Mesenchymal stem cell (in vitro differentiated cells and primary cell): ENCODE results near the gene LRRC45.

Experiments used
- DNase-seq: peaks from one replicate; pipeline ENCODE4 v3.0.0-alpha.2; 2013
- H2AFZ ChIP-seq: one replicate; pipeline ENCODE4 v1.6.1; 2013; ENCODE audit warnings: low read depth, mild to moderate bottlenecking, control low read depth, inconsistent platforms, low read length, moderate library complexity
- H2AK5ac ChIP-seq: 2 replicates; pipeline ENCODE4 v1.6.1; 2013; ENCODE audit warnings: low read length, moderate library complexity, mild to moderate bottlenecking, inconsistent platforms; ENCODE audit not compliant: severe bottlenecking
- H2BK120ac ChIP-seq: one replicate; pipeline ENCODE4 v1.6.1; 2013; ENCODE audit warnings: low read depth, mild to moderate bottlenecking, inconsistent platforms, low read length, moderate library complexity
- H2BK12ac ChIP-seq, 2 experiments: one replicate each; pipeline ENCODE4 v1.6.1; 2013; ENCODE audit warnings: inconsistent platforms in 2 of 2, low read length in 2 of 2, mild to moderate bottlenecking in 2 of 2, moderate library complexity in 2 of 2, control low read depth in 1 of 2
- H2BK15ac ChIP-seq: one replicate; pipeline ENCODE4 v1.6.1; 2013; ENCODE audit warnings: mild to moderate bottlenecking, low read depth, inconsistent platforms; ENCODE audit not compliant: poor library complexity, severe bottlenecking
- H2BK5ac ChIP-seq: 2 replicates; pipeline ENCODE4 v1.6.1; 2013; ENCODE audit warnings: low read depth, mild to moderate bottlenecking, low read length, control low read depth, inconsistent platforms; ENCODE audit not compliant: poor library complexity, severe bottlenecking
- H3K14ac ChIP-seq, 2 experiments: one replicate each; pipeline ENCODE4 v1.6.1; 2013; ENCODE audit warnings: inconsistent platforms in 2 of 2, low read length in 2 of 2, control low read depth in 1 of 2, mild to moderate bottlenecking in 1 of 2, moderate library complexity in 1 of 2
- H3K18ac ChIP-seq, 2 experiments: one replicate each; pipeline ENCODE4 v1.6.1; 2013; ENCODE audit warnings: inconsistent platforms in 2 of 2, low read length in 2 of 2, control low read depth in 1 of 2, low read depth in 1 of 2, mild to moderate bottlenecking in 1 of 2
- H3K23ac ChIP-seq, 2 experiments: one replicate each; pipeline ENCODE4 v1.6.1; 2013; ENCODE audit warnings: inconsistent platforms in 2 of 2, low read length in 2 of 2, mild to moderate bottlenecking in 2 of 2, moderate library complexity in 2 of 2, control low read depth in 1 of 2
- H3K27ac ChIP-seq: 2 replicates; pipeline ENCODE4 v1.5.1; 2013; ENCODE audit warnings: mild to moderate bottlenecking, moderate library complexity, low read length, control low read depth, inconsistent platforms; ENCODE audit not compliant: poor library complexity, severe bottlenecking
- H3K27me3 ChIP-seq, 2 experiments: 2 replicates each; pipeline versions ENCODE4 v1.6.1 to v1.7.0; 2013; ENCODE audit warnings: low read length in 2 of 2, mild to moderate bottlenecking in 2 of 2, moderate library complexity in 2 of 2, control low read depth in 1 of 2, inconsistent platforms in 1 of 2; ENCODE audit not compliant: control insufficient read depth in 1 of 2, insufficient read depth in 1 of 2
- H3K36me3 ChIP-seq, 2 experiments: 2 replicates each; pipeline versions ENCODE4 v1.6.1 to v1.7.0; 2013; ENCODE audit warnings: low read length in 2 of 2, control low read depth in 1 of 2, inconsistent platforms in 1 of 2, low read depth in 1 of 2, mild to moderate bottlenecking in 1 of 2; ENCODE audit not compliant: insufficient read depth in 2 of 2, control insufficient read depth in 1 of 2
- H3K4ac ChIP-seq, 2 experiments: one replicate each; pipeline ENCODE4 v1.6.1; 2013; ENCODE audit warnings: inconsistent platforms in 2 of 2, low read length in 2 of 2, mild to moderate bottlenecking in 2 of 2, moderate library complexity in 2 of 2, control low read depth in 1 of 2, low read depth in 1 of 2
- H3K4me1 ChIP-seq: 2 replicates; pipeline ENCODE4 v1.6.1; 2013; ENCODE audit warnings: low read depth, low read length, control low read depth; ENCODE audit not compliant: control insufficient read depth, insufficient read depth
- H3K4me2 ChIP-seq: 2 replicates; pipeline ENCODE4 v1.6.1; 2013; ENCODE audit warnings: low read length, mild to moderate bottlenecking, inconsistent platforms; ENCODE audit not compliant: poor library complexity, severe bottlenecking
- H3K4me3 ChIP-seq, 2 experiments: 2 replicates each; pipeline versions ENCODE4 v1.5.1 to v1.7.0; 2013; ENCODE audit warnings: low read length in 2 of 2, mild to moderate bottlenecking in 2 of 2, control low read depth in 1 of 2, low read depth in 1 of 2; ENCODE audit not compliant: insufficient read depth in 1 of 2
- H3K79me1 ChIP-seq: replicated peaks from 2 replicates; pipeline ENCODE4 v1.6.1; 2013; ENCODE audit warnings: mild to moderate bottlenecking, control low read depth, low read length, inconsistent platforms; ENCODE audit not compliant: poor library complexity, severe bottlenecking
- H3K9ac ChIP-seq: 2 replicates; pipeline ENCODE4 v1.7.0; 2013; ENCODE audit warnings: mild to moderate bottlenecking, low read length, moderate library complexity
- H3K9me3 ChIP-seq: 2 replicates; pipeline ENCODE4 v1.7.0; 2013; ENCODE audit warnings: mild to moderate bottlenecking, low read length; ENCODE audit not compliant: control insufficient read depth
- H4K8ac ChIP-seq: one replicate; pipeline ENCODE4 v1.6.1; 2013; ENCODE audit warnings: inconsistent platforms, mild to moderate bottlenecking, low read length, moderate library complexity
- H4K91ac ChIP-seq: one replicate; pipeline ENCODE4 v1.6.1; 2013; ENCODE audit warnings: mild to moderate bottlenecking, low read length, inconsistent platforms
- WGBS: methylation state at CpG from one replicate; pipeline ENCODE4 v1.1.7; 2013; ENCODE audit warnings: mixed read lengths; 5-methylcytosine and 5-hydroxymethylcytosine counted together

Gene LRRC45

GRCh38 chr17:82065638-82066303 is 42.7 kb downstream of the LRRC45 start, which contains the start of gene DUS1L:
TSS of gene DUS1L (minus strand) at chr17:82065804. CDS start at chr17:82065059, 745 bp downstream.
- no peak within 1 kb of the TSS for H3K27ac ChIP-seq
- peak within 1 kb of the TSS in 1 of 2 experiments; percentile 65 for H3K23ac ChIP-seq
- DNase-seq, result peak; percentile 41
- WGBS, result 14% methylated on average over 77 of the region's 88 CpGs
- peak within 1 kb of the TSS in 1 of 2 experiments; percentile 79 for H3K14ac ChIP-seq
- H3K4me3 ChIP-seq, result peak within 1 kb of the TSS; percentile 81 to 89
- H3K4ac ChIP-seq, result peak within 1 kb of the TSS; percentile 86 to 92
- peak within 1 kb of the TSS; percentile 88 to 95 for H3K18ac ChIP-seq
- peaks cover 24% of the 10 kb centered on the region for H3K4me1 ChIP-seq
- peak within 1 kb of the TSS; percentile 100 for H4K8ac ChIP-seq
- H3K36me3 ChIP-seq, result peaks cover 27 to 37% of the 10 kb centered on the region in 2 experiments
- peak within 1 kb of the TSS; percentile 100 for H2AFZ ChIP-seq
- H3K9ac ChIP-seq, result peak within 1 kb of the TSS; percentile 92
- peak within 1 kb of the TSS; percentile 90 for H4K91ac ChIP-seq
- peak within 1 kb of the TSS; percentile 54 for H2BK120ac ChIP-seq
- H3K9me3 ChIP-seq, result no peaks in the 10 kb centered on the region
- peaks cover 13% of the 10 kb centered on the region for H3K79me1 ChIP-seq
- peak within 1 kb of the TSS; percentile 96 for H3K4me2 ChIP-seq
- no peaks in the 10 kb centered on the region for H3K27me3 ChIP-seq
- no peak within 1 kb of the TSS for H2BK5ac ChIP-seq
- no peak within 1 kb of the TSS for H2AK5ac ChIP-seq
- H2BK15ac ChIP-seq, result no peak within 1 kb of the TSS
- peak within 1 kb of the TSS in 1 of 2 experiments; percentile 38 for H2BK12ac ChIP-seq

DNA sequence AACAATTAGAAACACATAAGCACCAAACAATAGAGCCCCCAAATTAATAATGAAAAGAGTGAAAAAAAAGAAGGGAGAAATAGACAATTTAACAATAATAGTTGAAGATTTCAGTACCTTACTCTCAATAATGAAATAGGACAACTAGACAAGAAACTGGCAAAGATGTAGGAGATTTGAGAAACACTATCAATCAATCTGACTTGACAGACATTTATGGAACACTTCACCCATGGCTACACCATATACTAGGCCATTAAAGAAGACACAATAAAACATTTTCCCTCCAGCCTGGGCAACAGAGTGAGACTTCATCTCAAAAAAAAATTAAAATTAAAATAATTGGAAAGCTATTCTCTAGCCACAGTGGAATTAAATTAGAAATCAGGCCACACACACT is 47.5 kb downstream of the LRRC45 start:
- H2AK5ac ChIP-seq, result no peak overlapping the region
- H3K4me3 ChIP-seq, result no peak overlapping the region
- no peak overlapping the region for H3K4me2 ChIP-seq
- no peak for DNase-seq
- H3K9ac ChIP-seq, result no peak overlapping the region
- no peak overlapping the region for H2BK12ac ChIP-seq
- no peak overlapping the region for H3K27ac ChIP-seq
- no peaks in the 10 kb centered on the region for H3K9me3 ChIP-seq
- no peak overlapping the region for H3K4ac ChIP-seq
- H2AFZ ChIP-seq, result no peak overlapping the region
- H3K4me1 ChIP-seq, result peaks cover 7% of the 10 kb centered on the region
- no peak overlapping the region for H4K91ac ChIP-seq
- H3K23ac ChIP-seq, result no peak overlapping the region
- no peaks in the 10 kb centered on the region for H3K36me3 ChIP-seq
- H2BK120ac ChIP-seq, result no peak overlapping the region
- no peak overlapping the region for H2BK5ac ChIP-seq
- H3K14ac ChIP-seq, result no peak overlapping the region
- H2BK15ac ChIP-seq, result no peak overlapping the region
- H3K18ac ChIP-seq, result no peak overlapping the region
- H3K27me3 ChIP-seq, result no peaks in the 10 kb centered on the region
- H4K8ac ChIP-seq, result no peak overlapping the region
- peaks cover 7% of the 10 kb centered on the region for H3K79me1 ChIP-seq

DNA sequence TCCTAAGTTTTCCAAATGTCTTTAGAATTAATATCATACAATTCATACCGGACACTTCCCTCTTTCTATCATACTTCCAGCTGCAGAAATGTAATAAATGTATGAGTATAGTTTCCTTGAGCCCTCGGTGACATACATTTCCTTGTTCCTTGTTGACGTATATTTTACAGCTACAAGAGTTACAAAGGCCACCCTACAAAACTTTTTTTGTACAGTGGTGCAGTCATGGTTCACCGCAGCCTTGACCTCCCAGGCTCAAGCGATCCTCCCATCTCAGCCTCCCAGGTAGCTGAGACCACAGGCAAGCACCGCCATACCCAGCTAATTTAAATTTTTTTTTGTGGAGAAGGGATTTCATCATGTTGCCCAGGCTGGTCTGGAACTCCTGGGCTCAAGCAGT is 49.7 kb downstream of the LRRC45 start:
- Histone ChIP-seq H4K8ac (no peak overlapping the region), H2BK120ac (no peak overlapping the region), H3K4me2 (no peak overlapping the region), H3K4ac (no peak overlapping the region), H2BK5ac (no peak overlapping the region), H4K91ac (no peak overlapping the region), H3K36me3 (peaks cover 3 to 13% of the 10 kb centered on the region in 2 experiments), H3K27ac (no peak overlapping the region), H3K4me1 (no peaks in the 10 kb centered on the region), H2BK12ac (no peak overlapping the region), H3K18ac (no peak overlapping the region), H3K4me3 (no peak overlapping the region), H2BK15ac (no peak overlapping the region), H3K27me3 (no peaks in the 10 kb centered on the region), H3K9ac (no peak overlapping the region), H2AK5ac (no peak overlapping the region), H2AFZ (no peak overlapping the region), H3K23ac (no peak overlapping the region), H3K79me1 (no peaks in the 10 kb centered on the region), H3K9me3 (no peaks in the 10 kb centered on the region), H3K14ac (no peak overlapping the region)
- 93% methylated on average over 5 of the region's 6 CpGs for WGBS
- no peak for DNase-seq

- H3K4me2 ChIP-seq, result no peak overlapping the region
- H2BK15ac ChIP-seq, result no peak overlapping the region
- H3K23ac ChIP-seq, result no peak overlapping the region
- peaks cover 8 to 20% of the 10 kb centered on the region in 2 experiments for H3K36me3 ChIP-seq
- no peak overlapping the region for H3K4ac ChIP-seq
- no peak overlapping the region for H2BK12ac ChIP-seq
- H3K27ac ChIP-seq, result no peak overlapping the region
- no peak overlapping the region for H3K4me3 ChIP-seq
- H2AFZ ChIP-seq, result no peak overlapping the region
- H3K27me3 ChIP-seq, result no peaks in the 10 kb centered on the region
- no peak overlapping the region for H2BK120ac ChIP-seq
- no peak overlapping the region for H4K8ac ChIP-seq
- H3K79me1 ChIP-seq, result no peaks in the 10 kb centered on the region
- DNase-seq, result no peak
- no peak overlapping the region for H3K18ac ChIP-seq
- H3K9ac ChIP-seq, result no peak overlapping the region
- no peak overlapping the region for H2BK5ac ChIP-seq
- H2AK5ac ChIP-seq, result no peak overlapping the region
- no peak overlapping the region for H3K14ac ChIP-seq
- no peak overlapping the region for H4K91ac ChIP-seq
- no peaks in the 10 kb centered on the region for H3K9me3 ChIP-seq
- no peaks in the 10 kb centered on the region for H3K4me1 ChIP-seq
- 93% methylated on average over 9 of the region's 9 CpGs for WGBS
Observed at GRCh38 chr17:82073446-82073845, 50.3 kb downstream of the LRRC45 start.
